ENCODE measurements around the gene DSPP. TPM values are rescaled to one million over a fixed set of nuclear protein-coding genes. Genes with fewer than 3 reads are reported as not detected.

Gene DSPP
- polyA plus RNA-seq, 1 donor (not counting 4 experiments of a cell fraction or from before 2014, with no cell fraction given), result not detected

DNA sequence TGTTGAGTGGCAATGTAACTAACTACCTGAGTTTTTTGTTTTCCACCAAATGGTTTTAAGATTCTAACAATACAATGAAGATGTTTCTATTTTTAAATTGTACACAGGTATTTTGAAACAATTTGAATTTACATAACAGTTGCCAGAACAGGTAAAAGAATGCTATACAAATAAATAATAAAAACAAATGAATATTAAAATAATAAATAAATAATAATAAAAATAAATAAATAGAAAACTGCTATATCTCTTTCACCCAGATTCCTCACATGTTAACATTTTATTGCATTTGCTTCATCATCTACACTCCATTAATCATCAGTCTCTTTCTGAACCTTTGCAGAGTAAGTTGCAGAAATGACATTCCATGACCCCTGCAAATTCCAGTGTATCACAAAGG lies 32.3 kb upstream of the DSPP start:
- FAIRE-seq (no peak), DNase-seq (ENCODE audit: low read depth, low spot score) (no peak)
- Histone ChIP-seq H3K4me3 (ENCODE audit: control insufficient read depth in 2 of 3, extremely low read depth in 1 of 3, insufficient read depth in 2 of 3, low read depth in 1 of 3, low read length in 3 of 3) (no peak overlapping the region), H4K20me1 (ENCODE audit: control insufficient read depth, extremely low read depth, insufficient read depth, low read length) (no peaks in the 10 kb centered on the region), H3K36me3 (ENCODE audit: control insufficient read depth in 2 of 2, extremely low read depth in 1 of 2, insufficient read depth in 2 of 2, low read length in 2 of 2) (no peaks in the 10 kb centered on the region), H3K27ac (ENCODE audit: control insufficient read depth, insufficient read depth, low read length) (no peak overlapping the region), H3K4me1 (ENCODE audit: control insufficient read depth, extremely low read depth, insufficient read depth, low read length) (no peaks in the 10 kb centered on the region), H3K27me3 (ENCODE audit: control insufficient read depth, extremely low read depth, insufficient read depth, low read length) (no peaks in the 10 kb centered on the region), H2AFZ (ENCODE audit: control insufficient read depth, low read length) (no peak overlapping the region), H3K9me1 (ENCODE audit: control insufficient read depth, extremely low read depth, insufficient read depth, low read length) (no peaks in the 10 kb centered on the region), H3K9me3 (ENCODE audit: control insufficient read depth, low read depth, low read length) (no peaks in the 10 kb centered on the region), H3K9ac (ENCODE audit: control insufficient read depth, extremely low read depth, insufficient read depth, low read length) (no peak overlapping the region), H3K79me2 (ENCODE audit: control insufficient read depth, insufficient read depth, low read length) (no peaks in the 10 kb centered on the region), H3K4me2 (ENCODE audit: control insufficient read depth, extremely low read depth, insufficient read depth, low read depth, low read length) (no peak overlapping the region)
- TF ChIP-seq, protein P1, sequence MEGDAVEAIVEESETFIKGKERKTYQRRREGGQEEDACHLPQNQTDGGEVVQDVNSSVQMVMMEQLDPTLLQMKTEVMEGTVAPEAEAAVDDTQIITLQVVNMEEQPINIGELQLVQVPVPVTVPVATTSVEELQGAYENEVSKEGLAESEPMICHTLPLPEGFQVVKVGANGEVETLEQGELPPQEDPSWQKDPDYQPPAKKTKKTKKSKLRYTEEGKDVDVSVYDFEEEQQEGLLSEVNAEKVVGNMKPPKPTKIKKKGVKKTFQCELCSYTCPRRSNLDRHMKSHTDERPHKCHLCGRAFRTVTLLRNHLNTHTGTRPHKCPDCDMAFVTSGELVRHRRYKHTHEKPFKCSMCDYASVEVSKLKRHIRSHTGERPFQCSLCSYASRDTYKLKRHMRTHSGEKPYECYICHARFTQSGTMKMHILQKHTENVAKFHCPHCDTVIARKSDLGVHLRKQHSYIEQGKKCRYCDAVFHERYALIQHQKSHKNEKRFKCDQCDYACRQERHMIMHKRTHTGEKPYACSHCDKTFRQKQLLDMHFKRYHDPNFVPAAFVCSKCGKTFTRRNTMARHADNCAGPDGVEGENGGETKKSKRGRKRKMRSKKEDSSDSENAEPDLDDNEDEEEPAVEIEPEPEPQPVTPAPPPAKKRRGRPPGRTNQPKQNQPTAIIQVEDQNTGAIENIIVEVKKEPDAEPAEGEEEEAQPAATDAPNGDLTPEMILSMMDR (optimal IDR thresholded peaks at IDR 0.05 in 1 of 3, IDR thresholded peaks at IDR 0.05 in 1 of 3, conservative IDR thresholded peaks at IDR 0.05 in 1 of 3; ENCODE audit: extremely low read depth in 1 of 3, insufficient read depth in 2 of 3, low read length in 3 of 3), result no peak
- no peak for TF ChIP-seq EZH2 (IDR thresholded peaks at IDR 0.05; ENCODE audit: low read length)
- dilution Hi-C loops (cut with MboI; ENCODE audit: extremely low pct_ligation_motif_present, low sequenced_read_pairs), result no loop called here

- DNase-seq (ENCODE audit: low read depth, low spot score) (no peak), FAIRE-seq (no peak)
- Histone ChIP-seq H3K9me1 (ENCODE audit: control insufficient read depth, extremely low read depth, insufficient read depth, low read length) (no peaks in the 10 kb centered on the region), H3K9me3 (ENCODE audit: control insufficient read depth, low read depth, low read length) (no peaks in the 10 kb centered on the region), H3K4me3 (ENCODE audit: control insufficient read depth in 2 of 3, extremely low read depth in 1 of 3, insufficient read depth in 2 of 3, low read depth in 1 of 3, low read length in 3 of 3) (no peak overlapping the region), H3K9ac (ENCODE audit: control insufficient read depth, extremely low read depth, insufficient read depth, low read length) (no peak overlapping the region), H3K27ac (ENCODE audit: control insufficient read depth, insufficient read depth, low read length) (no peak overlapping the region), H3K79me2 (ENCODE audit: control insufficient read depth, insufficient read depth, low read length) (no peaks in the 10 kb centered on the region), H3K27me3 (ENCODE audit: control insufficient read depth, extremely low read depth, insufficient read depth, low read length) (no peaks in the 10 kb centered on the region), H3K4me1 (ENCODE audit: control insufficient read depth, extremely low read depth, insufficient read depth, low read length) (no peaks in the 10 kb centered on the region), H4K20me1 (ENCODE audit: control insufficient read depth, extremely low read depth, insufficient read depth, low read length) (no peaks in the 10 kb centered on the region), H3K4me2 (ENCODE audit: control insufficient read depth, extremely low read depth, insufficient read depth, low read depth, low read length) (no peak overlapping the region), H2AFZ (ENCODE audit: control insufficient read depth, low read length) (no peak overlapping the region), H3K36me3 (ENCODE audit: control insufficient read depth in 2 of 2, extremely low read depth in 1 of 2, insufficient read depth in 2 of 2, low read length in 2 of 2) (no peaks in the 10 kb centered on the region)
- dilution Hi-C loops (cut with MboI; ENCODE audit: extremely low pct_ligation_motif_present, low sequenced_read_pairs), result no loop called here
- TF ChIP-seq, protein P1 (optimal IDR thresholded peaks at IDR 0.05 in 1 of 3, IDR thresholded peaks at IDR 0.05 in 1 of 3, conservative IDR thresholded peaks at IDR 0.05 in 1 of 3; ENCODE audit: extremely low read depth in 1 of 3, insufficient read depth in 2 of 3, low read length in 3 of 3), result no peak
- TF ChIP-seq EZH2 (IDR thresholded peaks at IDR 0.05; ENCODE audit: low read length), result no peak
Observed at GRCh38 chr4:87579478-87579877, 28.9 kb upstream of the DSPP start.
